ENCODE measurements around the gene FAM20C. TPM values are rescaled to one million over a fixed set of nuclear protein-coding genes. Genes with fewer than 3 reads are reported as not detected.

Gene FAM20C
- total and polyA plus RNA-seq, 7 donors: 3.0 to 51.3 (median 21.0) TPM

DNA sequence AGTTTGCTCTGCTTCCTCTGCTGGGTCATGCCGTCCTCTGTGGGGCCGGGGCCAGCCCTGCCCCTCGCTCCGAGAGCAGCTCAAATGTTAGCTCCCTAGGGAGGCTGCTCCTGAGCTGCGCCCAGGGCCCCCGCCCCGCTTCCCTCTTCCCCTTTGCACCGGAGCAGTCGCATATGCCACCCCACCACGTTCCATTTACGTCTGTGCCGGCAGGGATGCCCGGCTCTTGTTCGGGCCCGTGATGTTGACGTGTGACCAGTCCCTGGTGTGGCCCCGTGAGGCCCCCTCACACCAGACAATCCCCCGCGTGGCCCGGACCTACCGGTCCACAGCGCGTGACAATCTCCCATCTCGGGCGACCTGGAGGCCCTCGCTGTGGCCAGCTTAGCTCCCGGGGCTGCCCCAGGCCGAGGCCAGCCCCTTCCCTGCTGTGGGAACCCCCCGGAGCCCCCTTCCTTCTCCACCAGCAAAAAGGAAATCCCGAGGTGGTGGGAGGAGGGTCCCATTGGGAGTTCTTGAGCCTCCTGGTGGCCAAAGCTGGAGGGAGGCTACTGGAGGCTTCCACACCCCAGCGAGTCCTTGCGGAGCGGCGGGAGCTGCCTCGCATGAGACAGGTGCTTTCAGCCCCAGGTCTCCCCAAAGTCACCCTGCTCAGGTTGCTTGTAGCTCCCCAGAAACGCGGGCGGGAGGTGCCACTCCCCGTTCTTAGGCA, 15.2 kb downstream of the FAM20C start:
- no peak for DNase-seq
- H3K4me1 ChIP-seq: peaks cover 0 to 14% (median 0%) of the 10 kb centered on the region in 4 donors
- intact Hi-C loops (cut with DNase I): no loop called here
- WGBS, 2 donors: 91 to 93% methylated on average over 39 of the region's 39 CpGs
- H3K27me3 ChIP-seq: no peaks in the 10 kb centered on the region
- H3K27ac ChIP-seq: no peak overlapping the region
- H3K36me3 ChIP-seq: peaks cover 16 to 84% (median 31%) of the 10 kb centered on the region in 4 donors
- no peak overlapping the region for H3K4me3 ChIP-seq
- no peaks in the 10 kb centered on the region for H3K9me3 ChIP-seq
- no peak for TF ChIP-seq POLR2A (IDR thresholded peaks at IDR 0.05)
- TF ChIP-seq, protein P1, sequence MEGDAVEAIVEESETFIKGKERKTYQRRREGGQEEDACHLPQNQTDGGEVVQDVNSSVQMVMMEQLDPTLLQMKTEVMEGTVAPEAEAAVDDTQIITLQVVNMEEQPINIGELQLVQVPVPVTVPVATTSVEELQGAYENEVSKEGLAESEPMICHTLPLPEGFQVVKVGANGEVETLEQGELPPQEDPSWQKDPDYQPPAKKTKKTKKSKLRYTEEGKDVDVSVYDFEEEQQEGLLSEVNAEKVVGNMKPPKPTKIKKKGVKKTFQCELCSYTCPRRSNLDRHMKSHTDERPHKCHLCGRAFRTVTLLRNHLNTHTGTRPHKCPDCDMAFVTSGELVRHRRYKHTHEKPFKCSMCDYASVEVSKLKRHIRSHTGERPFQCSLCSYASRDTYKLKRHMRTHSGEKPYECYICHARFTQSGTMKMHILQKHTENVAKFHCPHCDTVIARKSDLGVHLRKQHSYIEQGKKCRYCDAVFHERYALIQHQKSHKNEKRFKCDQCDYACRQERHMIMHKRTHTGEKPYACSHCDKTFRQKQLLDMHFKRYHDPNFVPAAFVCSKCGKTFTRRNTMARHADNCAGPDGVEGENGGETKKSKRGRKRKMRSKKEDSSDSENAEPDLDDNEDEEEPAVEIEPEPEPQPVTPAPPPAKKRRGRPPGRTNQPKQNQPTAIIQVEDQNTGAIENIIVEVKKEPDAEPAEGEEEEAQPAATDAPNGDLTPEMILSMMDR (IDR thresholded peaks at IDR 0.05): no peak
- TF ChIP-seq POLR2AphosphoS5 (IDR thresholded peaks at IDR 0.05): no peak

DNA sequence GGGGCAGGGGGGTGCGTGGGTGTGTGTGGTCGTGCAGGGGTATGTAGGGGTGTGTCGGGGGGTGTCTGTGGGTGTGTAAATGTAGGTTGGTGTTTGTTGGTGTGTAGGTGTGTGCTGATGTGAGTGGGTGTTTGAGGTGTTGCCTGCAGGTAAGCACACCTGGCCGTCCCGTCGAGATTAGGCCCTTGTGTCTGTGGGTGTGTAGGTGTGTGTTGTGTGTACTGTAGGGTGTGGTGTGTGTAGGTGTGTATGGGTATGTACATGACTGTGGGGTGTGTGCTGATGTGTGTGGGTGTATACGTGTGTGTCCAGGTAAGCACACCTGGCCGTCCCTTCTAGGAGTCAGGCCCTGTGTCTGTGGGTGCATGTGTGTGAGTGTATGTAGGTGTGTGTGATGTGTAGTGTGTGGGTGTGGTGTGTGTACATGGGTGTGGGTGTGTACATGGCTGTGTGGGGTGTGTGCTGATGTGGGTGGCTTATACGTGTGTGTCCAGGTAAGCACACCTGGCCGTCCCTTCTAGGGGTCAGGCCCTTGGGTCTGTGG, 15.8 kb downstream of the FAM20C start:
- Histone ChIP-seq H3K36me3 (peaks cover 16 to 85% (median 31%) of the 10 kb centered on the region in 4 donors), H3K4me3 (no peak overlapping the region), H3K27ac (no peak overlapping the region), H3K4me1 (peaks cover 0 to 11% (median 0%) of the 10 kb centered on the region in 4 donors), H3K27me3 (no peaks in the 10 kb centered on the region), H3K9me3 (no peaks in the 10 kb centered on the region)
- TF ChIP-seq POLR2A (IDR thresholded peaks at IDR 0.05) (no peak), POLR2AphosphoS5 (IDR thresholded peaks at IDR 0.05) (no peak), EP300 (IDR thresholded peaks at IDR 0.05) (no peak)
- TF ChIP-seq, protein P1 (IDR thresholded peaks at IDR 0.05): no peak
- no peak for DNase-seq
- intact Hi-C loops (cut with DNase I): no loop called here
- WGBS, 2 donors: 62 to 82% methylated on average over 10 of the region's 10 CpGs

DNA sequence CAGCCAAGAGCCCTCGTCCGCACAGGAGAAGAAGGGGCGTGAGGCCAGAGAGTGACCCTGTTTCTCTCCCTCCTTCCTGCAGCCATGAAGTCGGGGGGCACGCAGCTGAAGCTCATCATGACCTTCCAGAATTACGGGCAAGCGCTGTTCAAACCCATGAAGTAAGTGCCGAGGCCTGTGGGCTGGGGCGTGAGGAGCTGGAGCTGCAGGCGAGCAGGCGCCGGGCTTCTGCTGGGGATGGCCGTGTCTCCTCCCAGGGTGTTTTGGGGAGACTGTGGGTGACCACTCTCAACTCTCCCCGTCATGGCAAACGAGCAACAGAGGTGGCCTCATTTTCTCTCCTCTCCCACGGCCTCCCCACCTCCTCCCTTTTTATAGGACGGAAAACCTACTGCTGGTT, 16.4 kb downstream of the FAM20C start:
- intact Hi-C loops (cut with DNase I): no loop called here
- TF ChIP-seq EP300 (IDR thresholded peaks at IDR 0.05) (no peak), POLR2AphosphoS5 (IDR thresholded peaks at IDR 0.05) (no peak), POLR2A (IDR thresholded peaks at IDR 0.05) (no peak)
- TF ChIP-seq, protein P1 (IDR thresholded peaks at IDR 0.05): no peak
- Histone ChIP-seq H3K4me1 (peaks cover 0 to 17% (median under 1%) of the 10 kb centered on the region in 4 donors), H3K4me3 (no peak overlapping the region), H3K27ac (no peak overlapping the region), H3K9me3 (no peaks in the 10 kb centered on the region), H3K36me3 (peaks cover 16 to 81% (median 28%) of the 10 kb centered on the region in 4 donors), H3K27me3 (no peaks in the 10 kb centered on the region)
- DNase-seq: no peak
- WGBS, 2 donors: 91 to 93% methylated on average over 17 of the region's 17 CpGs

DNA sequence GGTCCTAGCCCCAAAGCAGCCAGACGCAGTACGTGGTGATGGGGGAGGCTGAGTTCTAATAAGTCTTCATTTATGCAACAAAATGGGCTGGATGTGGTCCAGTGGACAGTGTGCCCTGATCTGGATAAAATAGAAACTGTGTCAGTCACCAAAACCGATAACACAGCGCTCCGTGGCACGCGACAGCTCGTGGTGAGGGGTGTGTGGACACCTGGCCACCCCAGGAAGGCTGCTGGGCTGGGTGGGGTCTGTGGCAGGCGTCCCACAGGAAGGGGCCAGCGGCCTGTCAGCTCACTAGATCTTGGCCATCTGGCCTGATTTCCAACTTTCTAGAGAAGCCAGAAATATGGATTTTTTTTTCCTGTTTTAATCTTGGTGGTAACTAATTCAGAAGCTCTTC, 17.0 kb downstream of the FAM20C start:
- TF ChIP-seq EP300 (IDR thresholded peaks at IDR 0.05): no peak
- TF ChIP-seq, protein P1 (IDR thresholded peaks at IDR 0.05): no peak
- TF ChIP-seq POLR2AphosphoS5 (IDR thresholded peaks at IDR 0.05): no peak
- no peak for TF ChIP-seq POLR2A (IDR thresholded peaks at IDR 0.05)
- H3K4me3 ChIP-seq: no peak overlapping the region
- intact Hi-C loops (cut with DNase I): no loop called here
- H3K4me1 ChIP-seq: peaks cover 0 to 23% (median 5%) of the 10 kb centered on the region in 4 donors
- no peak for DNase-seq
- 75 to 84% methylated on average over 10 of the region's 10 CpGs for WGBS, 2 donors
- peak overlapping the region in 1 of 4 donors; percentile 11 for H3K27ac ChIP-seq
- peaks cover 16 to 75% (median 26%) of the 10 kb centered on the region in 4 donors for H3K36me3 ChIP-seq
- H3K9me3 ChIP-seq: no peaks in the 10 kb centered on the region
- no peaks in the 10 kb centered on the region for H3K27me3 ChIP-seq
